ENCODE measurements around the gene GGA1.
"Not testable (repeated sequence)": the region's sequence is repeated elsewhere in the genome, so short reads cannot be mapped to it uniquely, and the experiment has no call there.

The GGA1 gene

GRCh38 chr22:37571258-37571991 lies 37.2 kb upstream of the GGA1 start:
- no peak for FAIRE-seq

GRCh38 chr22:37571992-37572373 lies 36.7 kb upstream of the GGA1 start:
- no peak for FAIRE-seq

- no peak for FAIRE-seq
Measured at GRCh38 chr22:37575490-37576003, 33.1 kb upstream of the GGA1 start.

GRCh38 chr22:37578002-37578401 lies 30.6 kb upstream of the GGA1 start:
- no peak for FAIRE-seq

- no peak for FAIRE-seq
Measured at GRCh38 chr22:37581504-37581903, 27.1 kb upstream of the GGA1 start.

GRCh38 chr22:37582526-37582925 lies 26.1 kb upstream of the GGA1 start:
- FAIRE-seq, result no peak

GRCh38 chr22:37588546-37589215 lies 20.0 kb upstream of the GGA1 start:
- FAIRE-seq, result no peak

GRCh38 chr22:37589636-37590035 lies 19.0 kb upstream of the GGA1 start:
- FAIRE-seq, result no peak

- FAIRE-seq, result not testable (repeated sequence)
Measured at GRCh38 chr22:37591081-37591480, 17.6 kb upstream of the GGA1 start.

GRCh38 chr22:37591823-37592404 lies 16.7 kb upstream of the GGA1 start:
- FAIRE-seq, result no peak

- FAIRE-seq, result no peak
Measured at GRCh38 chr22:37594237-37594636, 14.4 kb upstream of the GGA1 start.

- no peak for FAIRE-seq
Measured at GRCh38 chr22:37599153-37599552, 9.5 kb upstream of the GGA1 start.

- no peak for FAIRE-seq
Measured at GRCh38 chr22:37601203-37601539, 7.5 kb upstream of the GGA1 start.

GRCh38 chr22:37601540-37602442 lies 6.8 kb upstream of the GGA1 start:
- no peak for FAIRE-seq

GRCh38 chr22:37602546-37603277 lies 5.9 kb upstream of the GGA1 start:
- not testable (repeated sequence) for FAIRE-seq

- no peak for FAIRE-seq
Measured at GRCh38 chr22:37604074-37604473, 4.6 kb upstream of the GGA1 start.

- FAIRE-seq, result no peak
Measured at GRCh38 chr22:37604875-37605274, 3.8 kb upstream of the GGA1 start.

GRCh38 chr22:37607010-37607934 lies 1.4 kb upstream of the GGA1 start:
- no peak for FAIRE-seq

GRCh38 chr22:37607935-37608476 lies 628 bp upstream of the GGA1 start:
- no peak for FAIRE-seq

GRCh38 chr22:37609240-37610152 lies 862 bp downstream of the GGA1 start:
- no peak for FAIRE-seq
